H1 (cell line): ENCODE data around the gene CTDNEP1. TPM values are rescaled to one million over a fixed set of nuclear protein-coding genes. Genes with fewer than 3 reads are reported as not detected.

Experiments
- CTCF ChIA-PET: fragments of 300-600 bp; sonication (Branson Sonifier 250); formaldehyde crosslinking; loops from one replicate; lab custom pipeline; 2021; ENCODE audit not compliant: partially characterized antibody; lab: Charles Lee
- POLR2A ChIA-PET: fragments of 300-600 bp; sonication (Branson Sonifier 250); formaldehyde crosslinking; loops from one replicate; lab custom pipeline; 2021; ENCODE audit warnings: inconsistent platforms; ENCODE audit not compliant: partially characterized antibody; lab: Charles Lee
- DNase-seq, 2 experiments: peaks; one replicate each; pipeline versions ENCODE4 v3.0.0 to v3.0.0-alpha.2; 2010 to 2022; ENCODE audit warnings: low spot score in 2 of 2, low read depth in 1 of 2, mixed read lengths in 1 of 2
- FAIRE-seq: peaks from 2 replicates; lab custom pipeline; 2011; peaks lifted over from hg19 to GRCh38; lab: Jason Lieb, UNC
- H2AFZ ChIP-seq: 2 replicates; pipeline ENCODE4 v1.8.1; 2012; ENCODE audit warnings: low read length, inconsistent platforms
- H2AK5ac ChIP-seq: 2 replicates; pipeline ENCODE4 v1.6.1; 2013; ENCODE audit warnings: low read depth, low read length
- H2BK120ac ChIP-seq: replicated peaks from 2 replicates; pipeline ENCODE3; 2013; ENCODE audit warnings: low read depth, low read length, inconsistent platforms
- H2BK12ac ChIP-seq: 2 replicates; pipeline ENCODE4 v1.6.1; 2013; ENCODE audit warnings: low read depth, low read length
- H2BK15ac ChIP-seq: 2 replicates; pipeline ENCODE4 v1.6.1; 2013; ENCODE audit warnings: low read length
- H2BK20ac ChIP-seq: 2 replicates; pipeline ENCODE4 v1.6.1; 2013; ENCODE audit warnings: low read length
- H2BK5ac ChIP-seq: 2 replicates; pipeline ENCODE4 v1.6.1; 2013; ENCODE audit warnings: low read depth, low read length
- H3K14ac ChIP-seq: 2 replicates; pipeline ENCODE4 v1.6.1; 2013; ENCODE audit warnings: inconsistent platforms; ENCODE audit not compliant: insufficient read length
- H3K18ac ChIP-seq: 2 replicates; pipeline ENCODE4 v1.6.1; 2013; ENCODE audit warnings: low read length; ENCODE audit errors: extremely low read depth
- H3K23ac ChIP-seq: 2 replicates; pipeline ENCODE4 v1.6.1; 2013; ENCODE audit warnings: inconsistent platforms; ENCODE audit not compliant: insufficient read length
- H3K23me2 ChIP-seq: 2 replicates; pipeline ENCODE4 v1.6.1; 2013; ENCODE audit warnings: low read depth, low read length
- H3K27ac ChIP-seq: 2 replicates; pipeline ENCODE4 v1.6.1; 2011; ENCODE audit warnings: low read depth, low read length, inconsistent platforms
- H3K27me3 ChIP-seq, 4 experiments: replicated peaks in 1 of 4; 1 replicate in 1 of 4; 2 replicates in 3 of 4; pipeline versions ENCODE4 v1.6.1 to v1.8.1; 2011 to 2013; ENCODE audit warnings: low read length in 3 of 4, mild to moderate bottlenecking in 3 of 4, inconsistent platforms in 2 of 4, mixed read lengths in 2 of 4, moderate library complexity in 1 of 4; ENCODE audit not compliant: control insufficient read depth in 3 of 4, insufficient read depth in 3 of 4; ENCODE audit errors: extremely low read depth in 1 of 4
- H3K36me3 ChIP-seq, 4 experiments: 2 replicates each; pipeline versions ENCODE4 v1.6.1 to v1.8.1; 2011 to 2013; ENCODE audit warnings: mild to moderate bottlenecking in 4 of 4, low read length in 3 of 4, moderate library complexity in 2 of 4, control low read depth in 1 of 4, inconsistent platforms in 1 of 4; ENCODE audit not compliant: insufficient read depth in 4 of 4, control insufficient read depth in 2 of 4
- H3K4ac ChIP-seq: replicated peaks from 2 replicates; pipeline ENCODE3; 2013; ENCODE audit warnings: low read length, low read depth, mixed read lengths, inconsistent platforms; ENCODE audit not compliant: insufficient read length
- H3K4me1 ChIP-seq, 4 experiments: replicated peaks in 1 of 4; 1 replicate in 1 of 4; 2 replicates in 3 of 4; pipeline versions ENCODE4 v1.6.1 to v1.8.1; 2011 to 2013; ENCODE audit warnings: low read length in 3 of 4, inconsistent platforms in 2 of 4, mixed read lengths in 1 of 4; ENCODE audit not compliant: insufficient read depth in 4 of 4, control insufficient read depth in 3 of 4
- H3K4me2 ChIP-seq, 2 experiments: 2 replicates each; pipeline versions ENCODE4 v1.6.1 to v1.8.1; 2011 to 2013; ENCODE audit warnings: low read depth in 2 of 2, low read length in 2 of 2, control low read depth in 1 of 2, inconsistent platforms in 1 of 2, mild to moderate bottlenecking in 1 of 2; ENCODE audit not compliant: insufficient read depth in 1 of 2
- H3K4me3 ChIP-seq, 4 experiments: fragments of 200-600, 300-600 bp in 1 of 4; sonication (generic), shearing (Covaris generic), sonication (Bioruptor Twin) in 1 of 4; 2 replicates each; pipeline versions ENCODE4 v1.5.1 to v1.8.1; 2011 to 2016; ENCODE audit warnings: low read length in 4 of 4, low read depth in 3 of 4, control low read depth in 2 of 4, inconsistent platforms in 2 of 4, mild to moderate bottlenecking in 2 of 4, mixed read lengths in 1 of 4, moderate library complexity in 1 of 4; ENCODE audit not compliant: insufficient read depth in 2 of 4; ENCODE audit errors: extremely low read depth in 1 of 4
- H3K56ac ChIP-seq: replicated peaks from 2 replicates; pipeline ENCODE3; 2013; ENCODE audit warnings: low read depth, mild to moderate bottlenecking, mixed read lengths, low read length, inconsistent platforms; ENCODE audit not compliant: insufficient read length
- H3K79me1 ChIP-seq: 2 replicates; pipeline ENCODE4 v1.6.1; 2013; ENCODE audit warnings: low read depth, low read length, control low read depth
- H3K79me2 ChIP-seq, 2 experiments: 2 replicates each; pipeline versions ENCODE4 v1.6.1 to v1.8.1; 2012 to 2013; ENCODE audit warnings: low read length in 2 of 2, mild to moderate bottlenecking in 2 of 2, inconsistent platforms in 1 of 2; ENCODE audit not compliant: insufficient read depth in 2 of 2, control insufficient read depth in 1 of 2
- H3K9ac ChIP-seq, 4 experiments: replicated peaks in 1 of 4; 1 replicate in 1 of 4; 2 replicates in 3 of 4; pipeline versions ENCODE4 v1.6.1 to v1.8.1; 2011 to 2013; ENCODE audit warnings: low read depth in 3 of 4, low read length in 3 of 4, control low read depth in 2 of 4, mild to moderate bottlenecking in 2 of 4, moderate library complexity in 2 of 4, inconsistent platforms in 1 of 4; ENCODE audit errors: extremely low read depth in 1 of 4
- H3K9me3 ChIP-seq, 2 experiments: 2 replicates each; pipeline versions ENCODE4 v1.6.1 to v1.8.1; 2012 to 2013; ENCODE audit warnings: mild to moderate bottlenecking in 2 of 2, moderate library complexity in 2 of 2, control low read depth in 1 of 2, inconsistent platforms in 1 of 2, low read depth in 1 of 2, low read length in 1 of 2, mixed read lengths in 1 of 2; ENCODE audit not compliant: insufficient read depth in 2 of 2
- H4K20me1 ChIP-seq, 2 experiments: replicated peaks in 1 of 2; 2 replicates each; pipeline versions ENCODE3 to v1.8.1; 2011 to 2013; ENCODE audit warnings: inconsistent platforms in 2 of 2, low read length in 2 of 2, mild to moderate bottlenecking in 1 of 2; ENCODE audit not compliant: insufficient read depth in 2 of 2, control insufficient read depth in 1 of 2
- H4K5ac ChIP-seq: 2 replicates; pipeline ENCODE4 v1.6.1; 2013; ENCODE audit warnings: low read length, low read depth, mixed read lengths, inconsistent platforms; ENCODE audit not compliant: insufficient read length
- H4K8ac ChIP-seq: 2 replicates; pipeline ENCODE4 v1.8.0; 2013; ENCODE audit warnings: mild to moderate bottlenecking, moderate library complexity, low read length, inconsistent platforms; ENCODE audit not compliant: insufficient read depth; ENCODE audit errors: extremely low read depth
- H4K91ac ChIP-seq: replicated peaks from 2 replicates; pipeline ENCODE3; 2013; ENCODE audit warnings: low read length, mixed read lengths, inconsistent platforms; ENCODE audit not compliant: insufficient read length
- BACH1 ChIP-seq: IDR thresholded peaks from 2 replicates; pipeline ENCODE4 v1.6.1; 2012; ENCODE audit warnings: low read length, improper control_type of control experiment
- CEBPB ChIP-seq: IDR thresholded peaks from 2 replicates; pipeline ENCODE4 v1.6.1; 2012; ENCODE audit warnings: low read depth, low read length
- CHD2 ChIP-seq: IDR thresholded peaks from 2 replicates; pipeline ENCODE4 v1.6.1; 2012; ENCODE audit warnings: low read length, improper control_type of control experiment
- CREB1 ChIP-seq: IDR thresholded peaks from 2 replicates; pipeline ENCODE4 v1.6.1; 2012; ENCODE audit warnings: inconsistent platforms
- NANOG ChIP-seq: IDR thresholded peaks from 2 replicates; pipeline ENCODE4 v1.6.1; 2011; ENCODE audit warnings: low read length, low read depth, mild to moderate bottlenecking, inconsistent platforms; ENCODE audit not compliant: insufficient read depth, poor library complexity, severe bottlenecking
- POU5F1 ChIP-seq: IDR thresholded peaks from 2 replicates; pipeline ENCODE4 v1.6.1; 2011; ENCODE audit warnings: low read depth, mild to moderate bottlenecking, low read length, moderate library complexity
- RNF2 ChIP-seq: fragments of 200-900, 300-1000 bp; sonication (generic); IDR thresholded peaks from 2 replicates; pipeline ENCODE4 v1.7.1; 2016; ENCODE audit warnings: borderline replicate concordance, low read depth, mild to moderate bottlenecking, antibody characterized with exemption, low read length; ENCODE audit not compliant: poor library complexity, severe bottlenecking; ENCODE audit errors: missing control alignments
- RXRA ChIP-seq: IDR thresholded peaks from 2 replicates; pipeline ENCODE4 v1.6.1; 2011; ENCODE audit warnings: low read depth, mild to moderate bottlenecking, low read length, moderate library complexity; ENCODE audit not compliant: insufficient read depth
- SIX5 ChIP-seq: IDR thresholded peaks from 2 replicates; pipeline ENCODE4 v1.6.1; 2011; ENCODE audit warnings: mild to moderate bottlenecking, low read depth, low read length
- SP2 ChIP-seq: IDR thresholded peaks from 2 replicates; pipeline ENCODE4 v1.6.1; 2012; ENCODE audit warnings: mild to moderate bottlenecking, low read length, inconsistent platforms
- SUZ12 ChIP-seq: fragments of 200-600 bp; sonication (generic); IDR thresholded peaks from 2 replicates; pipeline ENCODE4 v1.6.1; 2012; ENCODE audit warnings: mild to moderate bottlenecking, inconsistent platforms, low read length, moderate library complexity, mixed read lengths
- WGBS, 2 experiments: shearing (Covaris generic) in 1 of 2; methylation state at CpG; one replicate each; pipeline versions ENCODE4 v1.1.6 to v1.1.7; 2013 to 2015; ENCODE audit warnings: low lambda C conversion rate in 2 of 2, mixed read lengths in 2 of 2, inconsistent platforms in 1 of 2, low coverage in 1 of 2, missing lambda C conversion rate in 1 of 2; ENCODE audit not compliant: insufficient replicate concordance in 2 of 2, insufficient coverage in 1 of 2, insufficient read length in 1 of 2; ENCODE audit errors: extremely low coverage in 1 of 2, missing lambda C conversion rate in 1 of 2; 5-methylcytosine and 5-hydroxymethylcytosine counted together
- polyA plus RNA-seq, 7 experiments: library from polyadenylated mRNA; depleted of rRNA in 3 of 7; stranded (reverse) in 5 of 7; unstranded in 2 of 7; fragments of >200 nt in 5 of 7; fragments of 200-250 nt in 2 of 7; gene quantifications; 1 replicate in 5 of 7; 2 replicates in 1 of 7; 4 replicates in 1 of 7; pipeline versions ENCODE4 v1.2.1 to v1.2.3, GENCODE V29; 2011 to 2013; ENCODE audit warnings: missing spikeins in 2 of 7, mixed read lengths in 2 of 7
- total RNA-seq: library from RNA; stranded (reverse); fragmentation: NEBNext Ultra II Directional; extraction: Animal tissue kit (Norgen Biotek cat#: 25700); gene quantifications from 2 replicates; pipeline ENCODE4 v1.2.1, GENCODE V29; 2021
- TF ChIP-seq, protein P1 (sequence below): IDR thresholded peaks from 2 replicates; pipeline ENCODE4 v1.6.1; 2012; ENCODE audit warnings: low read length, inconsistent platforms

Gene CTDNEP1
- total and polyA plus RNA-seq, 2 of the 8 experiments (the other 6 are each of a cell fraction or from before 2014, with no cell fraction given) = 114 to 123 TPM

DNA sequence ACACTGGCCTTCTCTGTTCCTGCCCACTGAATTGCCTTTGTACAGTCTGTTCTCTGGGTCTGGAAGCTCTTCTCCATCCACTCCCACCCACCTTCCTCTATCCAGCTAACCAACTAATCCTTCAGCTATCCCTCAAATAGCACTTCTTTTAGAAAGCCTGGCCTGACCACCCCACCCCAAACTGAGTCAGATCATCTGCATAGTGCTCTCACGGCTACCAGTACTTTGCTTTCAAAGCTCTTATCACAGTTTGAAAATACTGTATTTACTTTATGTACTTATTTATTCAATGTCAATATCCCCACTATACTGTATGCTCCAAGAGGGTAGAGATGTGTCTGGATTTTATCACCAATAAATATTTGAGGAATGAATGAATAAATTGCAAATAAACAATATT is 15.2 kb upstream of the CTDNEP1 start:
- H3K36me3 ChIP-seq = no peaks in the 10 kb centered on the region
- H3K27ac ChIP-seq = no peak overlapping the region
- H3K18ac ChIP-seq = 0 out of 2 replicates have a peak overlapping the region, but pooled peaks have one; percentile 28
- peaks cover under 1% of the 10 kb centered on the region; the same call in 1 of the 2 replicates for H3K79me1 ChIP-seq
- no peak overlapping the region for H2BK15ac ChIP-seq
- no peak overlapping the region for H2AK5ac ChIP-seq
- no peak overlapping the region for H3K4me3 ChIP-seq
- H2BK120ac ChIP-seq = no peak overlapping the region
- no peak overlapping the region for H3K23ac ChIP-seq
- H2BK5ac ChIP-seq = no peak overlapping the region; the same call in 1 of the 2 replicates
- H4K5ac ChIP-seq = no peak overlapping the region
- FAIRE-seq (no peak), DNase-seq (no peak)
- no peaks in the 10 kb centered on the region for H3K27me3 ChIP-seq
- H3K79me2 ChIP-seq = peaks cover 0 to 1% of the 10 kb centered on the region in 2 experiments; a peak in 1 of 4 replicates
- H4K91ac ChIP-seq = peak overlapping the region; percentile 35
- ChIA-PET CTCF (interaction anchor here (0.6 to 2.8 kb wide), 8 partner anchors 14 to 1830 kb away, joined by 3 to 17 read pairs (median 4); partner anchors contain the start of gene SLC2A4), POLR2A (interaction anchor here (0.8 to 13.7 kb wide), 7 partner anchors 8 to 63 kb away, joined by 3 to 159 read pairs (median 6); partner anchors contain the start of genes ACADVL, DLG4, DVL2 and GABARAP)
- no peak overlapping the region for H3K56ac ChIP-seq
- H3K9ac ChIP-seq = no peak overlapping the region
- 92% methylated on average over 1 of the region's 1 CpG; no CpG with 5 or more reads in 1 of the 2 experiments for WGBS, 2 experiments
- no peak overlapping the region; a peak in 1 of 4 replicates for H3K4me2 ChIP-seq
- H3K23me2 ChIP-seq = peaks cover 3% of the 10 kb centered on the region
- H3K14ac ChIP-seq = no peak overlapping the region
- H3K4ac ChIP-seq = no peak overlapping the region
- H3K9me3 ChIP-seq = no peaks in the 10 kb centered on the region
- H2BK12ac ChIP-seq = 0 out of 2 replicates have a peak overlapping the region, but pooled peaks have one; percentile 60
- peaks cover 0 to 8% (median 4%) of the 10 kb centered on the region in 4 experiments; a peak in 4 of 7 replicates for H3K4me1 ChIP-seq
- no peak overlapping the region for H2AFZ ChIP-seq
- no peak overlapping the region for H4K8ac ChIP-seq
- no peak overlapping the region for H2BK20ac ChIP-seq
- peaks cover 0 to under 1% of the 10 kb centered on the region in 2 experiments for H4K20me1 ChIP-seq
- TF ChIP-seq NANOG (no peak), POU5F1 (no peak), BACH1 (no peak), CHD2 (no peak), SIX5 (no peak), RXRA (no peak), CEBPB (no peak), SP2 (no peak), RNF2 (no peak), SUZ12 (no peak), CREB1 (no peak)
- TF ChIP-seq, protein P1, sequence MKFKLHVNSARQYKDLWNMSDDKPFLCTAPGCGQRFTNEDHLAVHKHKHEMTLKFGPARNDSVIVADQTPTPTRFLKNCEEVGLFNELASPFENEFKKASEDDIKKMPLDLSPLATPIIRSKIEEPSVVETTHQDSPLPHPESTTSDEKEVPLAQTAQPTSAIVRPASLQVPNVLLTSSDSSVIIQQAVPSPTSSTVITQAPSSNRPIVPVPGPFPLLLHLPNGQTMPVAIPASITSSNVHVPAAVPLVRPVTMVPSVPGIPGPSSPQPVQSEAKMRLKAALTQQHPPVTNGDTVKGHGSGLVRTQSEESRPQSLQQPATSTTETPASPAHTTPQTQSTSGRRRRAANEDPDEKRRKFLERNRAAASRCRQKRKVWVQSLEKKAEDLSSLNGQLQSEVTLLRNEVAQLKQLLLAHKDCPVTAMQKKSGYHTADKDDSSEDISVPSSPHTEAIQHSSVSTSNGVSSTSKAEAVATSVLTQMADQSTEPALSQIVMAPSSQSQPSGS = no peak
